Keratinocyte (primary cell): ENCODE results near the gene TPRA1.

Source experiments
- EZH2 ChIP-seq: IDR thresholded peaks from one replicate; pipeline ENCODE4 v1.6.1; 2012; ENCODE audit warnings: inconsistent platforms, mild to moderate bottlenecking, low read length, moderate library complexity
- TF ChIP-seq, protein P1 (sequence below), 3 experiments: IDR thresholded peaks in 1 of 3; conservative IDR thresholded peaks in 1 of 3; optimal IDR thresholded peaks in 1 of 3; 2 replicates in 2 of 3; 3 replicates in 1 of 3; pipeline versions ENCODE3 to v1.5.1; 2011; ENCODE audit warnings: low read length in 3 of 3, mild to moderate bottlenecking in 3 of 3, moderate library complexity in 2 of 3, control low read depth in 1 of 3, inconsistent platforms in 1 of 3; ENCODE audit not compliant: insufficient read depth in 2 of 3; ENCODE audit errors: extremely low read depth in 1 of 3

DNA sequence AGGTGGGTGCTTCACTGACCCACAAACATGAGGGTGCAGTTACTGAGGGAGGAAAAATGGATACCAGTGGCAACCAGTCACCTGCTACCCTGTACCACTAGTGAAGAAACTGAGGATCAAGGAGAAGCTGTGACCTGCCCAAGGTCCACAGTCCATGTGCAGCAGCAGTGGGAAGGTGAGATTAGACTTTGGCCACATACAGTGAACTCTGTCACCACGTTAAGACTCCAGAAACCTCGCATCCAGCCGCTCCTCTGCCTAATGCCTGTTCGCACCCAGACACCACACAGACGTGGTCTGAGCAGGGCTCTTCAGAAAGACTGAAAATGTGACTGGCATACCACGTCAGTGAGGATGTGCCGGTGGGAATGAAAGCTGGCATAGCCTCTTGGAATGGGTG, 20.0 kb downstream of the TPRA1 start:
- TF ChIP-seq, protein P1, sequence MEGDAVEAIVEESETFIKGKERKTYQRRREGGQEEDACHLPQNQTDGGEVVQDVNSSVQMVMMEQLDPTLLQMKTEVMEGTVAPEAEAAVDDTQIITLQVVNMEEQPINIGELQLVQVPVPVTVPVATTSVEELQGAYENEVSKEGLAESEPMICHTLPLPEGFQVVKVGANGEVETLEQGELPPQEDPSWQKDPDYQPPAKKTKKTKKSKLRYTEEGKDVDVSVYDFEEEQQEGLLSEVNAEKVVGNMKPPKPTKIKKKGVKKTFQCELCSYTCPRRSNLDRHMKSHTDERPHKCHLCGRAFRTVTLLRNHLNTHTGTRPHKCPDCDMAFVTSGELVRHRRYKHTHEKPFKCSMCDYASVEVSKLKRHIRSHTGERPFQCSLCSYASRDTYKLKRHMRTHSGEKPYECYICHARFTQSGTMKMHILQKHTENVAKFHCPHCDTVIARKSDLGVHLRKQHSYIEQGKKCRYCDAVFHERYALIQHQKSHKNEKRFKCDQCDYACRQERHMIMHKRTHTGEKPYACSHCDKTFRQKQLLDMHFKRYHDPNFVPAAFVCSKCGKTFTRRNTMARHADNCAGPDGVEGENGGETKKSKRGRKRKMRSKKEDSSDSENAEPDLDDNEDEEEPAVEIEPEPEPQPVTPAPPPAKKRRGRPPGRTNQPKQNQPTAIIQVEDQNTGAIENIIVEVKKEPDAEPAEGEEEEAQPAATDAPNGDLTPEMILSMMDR (optimal IDR thresholded peaks at IDR 0.05 in 1 of 3, IDR thresholded peaks at IDR 0.05 in 1 of 3, conservative IDR thresholded peaks at IDR 0.05 in 1 of 3; ENCODE audit: extremely low read depth in 1 of 3, insufficient read depth in 2 of 3, low read length in 3 of 3) = no peak
- TF ChIP-seq EZH2 = no peak
